ENCODE data around the gene MPP1.

Gene MPP1

DNA sequence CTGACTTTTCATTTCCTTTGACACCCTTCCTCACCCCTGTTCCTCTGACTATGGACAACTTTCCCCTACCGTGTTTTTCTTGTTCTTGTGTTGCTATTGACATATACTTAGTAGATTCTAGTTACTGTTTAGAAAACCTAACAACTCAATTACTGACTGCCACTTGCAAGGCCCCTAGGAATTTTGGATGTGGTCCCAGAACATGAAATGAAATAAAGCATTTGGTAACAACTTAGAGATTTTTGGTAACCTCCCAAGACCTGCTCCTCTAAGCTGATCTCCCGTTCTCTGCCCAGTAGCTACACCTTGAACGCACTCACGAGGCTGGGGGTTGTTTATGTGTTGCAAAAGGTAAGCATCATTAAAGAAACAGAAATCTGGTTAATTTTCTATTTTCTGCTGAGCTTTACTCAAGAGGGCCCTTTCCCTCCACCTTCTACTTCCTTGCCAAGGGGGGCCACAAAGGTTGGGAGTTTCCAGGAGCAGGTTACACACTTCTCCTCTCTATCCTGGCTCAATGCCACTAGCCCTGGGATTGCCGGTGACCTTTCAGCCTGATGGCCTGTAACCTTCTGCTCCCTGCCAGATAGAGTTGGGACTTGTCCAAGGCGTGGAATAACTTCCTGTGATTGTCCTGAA is 74.9 kb downstream of the MPP1 start:
- H3K27ac ChIP-seq: no peak overlapping the region
- TF ChIP-seq, protein P1, sequence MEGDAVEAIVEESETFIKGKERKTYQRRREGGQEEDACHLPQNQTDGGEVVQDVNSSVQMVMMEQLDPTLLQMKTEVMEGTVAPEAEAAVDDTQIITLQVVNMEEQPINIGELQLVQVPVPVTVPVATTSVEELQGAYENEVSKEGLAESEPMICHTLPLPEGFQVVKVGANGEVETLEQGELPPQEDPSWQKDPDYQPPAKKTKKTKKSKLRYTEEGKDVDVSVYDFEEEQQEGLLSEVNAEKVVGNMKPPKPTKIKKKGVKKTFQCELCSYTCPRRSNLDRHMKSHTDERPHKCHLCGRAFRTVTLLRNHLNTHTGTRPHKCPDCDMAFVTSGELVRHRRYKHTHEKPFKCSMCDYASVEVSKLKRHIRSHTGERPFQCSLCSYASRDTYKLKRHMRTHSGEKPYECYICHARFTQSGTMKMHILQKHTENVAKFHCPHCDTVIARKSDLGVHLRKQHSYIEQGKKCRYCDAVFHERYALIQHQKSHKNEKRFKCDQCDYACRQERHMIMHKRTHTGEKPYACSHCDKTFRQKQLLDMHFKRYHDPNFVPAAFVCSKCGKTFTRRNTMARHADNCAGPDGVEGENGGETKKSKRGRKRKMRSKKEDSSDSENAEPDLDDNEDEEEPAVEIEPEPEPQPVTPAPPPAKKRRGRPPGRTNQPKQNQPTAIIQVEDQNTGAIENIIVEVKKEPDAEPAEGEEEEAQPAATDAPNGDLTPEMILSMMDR (IDR thresholded peaks at IDR 0.05): no peak
- no peak for TF ChIP-seq ZFX (IDR thresholded peaks at IDR 0.05; ENCODE audit: borderline replicate concordance)

GRCh38 chrX:154729439-154729838 is 75.8 kb downstream of the MPP1 start:
- no peak overlapping the region for H3K27ac ChIP-seq
- TF ChIP-seq, protein P1 (IDR thresholded peaks at IDR 0.05): no peak
- TF ChIP-seq ZFX (IDR thresholded peaks at IDR 0.05; ENCODE audit: borderline replicate concordance): no peak
